Fibroblast of pulmonary artery (primary cell): ENCODE results near the gene CKM.
"Not testable (repeated sequence)": the region's sequence is repeated elsewhere in the genome, so short reads cannot be mapped to it uniquely, and the experiment has no call there.

ENCODE experiments used
- DNase-seq: peaks from one replicate; pipeline ENCODE4 v3.0.0-alpha.2; 2010; ENCODE audit warnings: low read depth
- H3K4me3 ChIP-seq: replicated peaks from 2 replicates; pipeline ENCODE4 v1.5.1; 2011; ENCODE audit warnings: low read depth, mild to moderate bottlenecking, control low read depth, low read length, moderate library complexity
- TF ChIP-seq, protein P1 (sequence below): IDR thresholded peaks from 2 replicates; pipeline ENCODE4 v1.5.1; 2011; ENCODE audit warnings: mild to moderate bottlenecking, control low read depth, low read length, inconsistent platforms; ENCODE audit errors: missing control alignments

CKM gene

DNA sequence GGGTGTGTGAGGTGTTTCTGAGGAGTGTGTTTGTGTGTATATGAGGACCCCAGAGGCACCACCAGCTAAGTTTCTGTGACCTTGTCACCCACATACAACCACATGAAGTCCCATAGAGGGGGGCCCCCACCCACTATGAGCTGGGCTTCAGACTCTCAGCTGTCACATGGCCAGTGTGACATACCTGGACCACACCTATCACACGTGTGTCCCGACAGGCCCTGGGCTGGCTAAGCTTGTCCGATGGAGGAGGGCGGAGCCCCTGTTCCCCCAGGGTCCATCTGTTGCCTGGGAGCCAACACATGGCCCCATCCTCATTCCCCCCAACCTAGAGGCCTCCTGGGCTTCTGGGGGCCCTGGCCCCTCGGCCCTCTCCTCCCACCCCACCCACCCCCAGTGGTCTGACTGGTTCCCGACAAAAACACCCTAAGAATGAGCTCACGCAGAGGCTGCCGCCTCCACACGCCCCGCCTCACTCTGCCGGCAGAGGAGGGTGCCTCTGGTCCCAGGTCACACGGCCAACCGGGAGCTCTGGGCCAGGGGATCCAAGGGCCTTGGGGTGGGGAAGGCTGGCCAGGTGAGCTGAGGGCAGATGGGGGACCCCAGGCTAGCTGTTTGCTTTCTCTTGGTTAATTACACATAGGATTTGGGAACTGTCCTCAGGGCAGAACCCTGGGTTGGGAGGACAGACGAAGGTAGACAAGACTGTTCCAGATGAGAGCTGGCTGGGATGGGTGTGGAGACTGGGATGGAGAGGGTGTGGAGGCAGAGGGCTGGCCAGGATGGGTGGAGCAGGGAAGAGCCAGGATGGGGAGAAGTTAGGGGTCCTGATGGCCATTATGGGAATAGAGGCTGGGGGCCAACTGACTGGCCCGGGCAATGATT is 22.2 kb upstream of the CKM start:
- TF ChIP-seq, protein P1, sequence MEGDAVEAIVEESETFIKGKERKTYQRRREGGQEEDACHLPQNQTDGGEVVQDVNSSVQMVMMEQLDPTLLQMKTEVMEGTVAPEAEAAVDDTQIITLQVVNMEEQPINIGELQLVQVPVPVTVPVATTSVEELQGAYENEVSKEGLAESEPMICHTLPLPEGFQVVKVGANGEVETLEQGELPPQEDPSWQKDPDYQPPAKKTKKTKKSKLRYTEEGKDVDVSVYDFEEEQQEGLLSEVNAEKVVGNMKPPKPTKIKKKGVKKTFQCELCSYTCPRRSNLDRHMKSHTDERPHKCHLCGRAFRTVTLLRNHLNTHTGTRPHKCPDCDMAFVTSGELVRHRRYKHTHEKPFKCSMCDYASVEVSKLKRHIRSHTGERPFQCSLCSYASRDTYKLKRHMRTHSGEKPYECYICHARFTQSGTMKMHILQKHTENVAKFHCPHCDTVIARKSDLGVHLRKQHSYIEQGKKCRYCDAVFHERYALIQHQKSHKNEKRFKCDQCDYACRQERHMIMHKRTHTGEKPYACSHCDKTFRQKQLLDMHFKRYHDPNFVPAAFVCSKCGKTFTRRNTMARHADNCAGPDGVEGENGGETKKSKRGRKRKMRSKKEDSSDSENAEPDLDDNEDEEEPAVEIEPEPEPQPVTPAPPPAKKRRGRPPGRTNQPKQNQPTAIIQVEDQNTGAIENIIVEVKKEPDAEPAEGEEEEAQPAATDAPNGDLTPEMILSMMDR, result no peak
- no peak for DNase-seq
- no peak overlapping the region for H3K4me3 ChIP-seq

DNA sequence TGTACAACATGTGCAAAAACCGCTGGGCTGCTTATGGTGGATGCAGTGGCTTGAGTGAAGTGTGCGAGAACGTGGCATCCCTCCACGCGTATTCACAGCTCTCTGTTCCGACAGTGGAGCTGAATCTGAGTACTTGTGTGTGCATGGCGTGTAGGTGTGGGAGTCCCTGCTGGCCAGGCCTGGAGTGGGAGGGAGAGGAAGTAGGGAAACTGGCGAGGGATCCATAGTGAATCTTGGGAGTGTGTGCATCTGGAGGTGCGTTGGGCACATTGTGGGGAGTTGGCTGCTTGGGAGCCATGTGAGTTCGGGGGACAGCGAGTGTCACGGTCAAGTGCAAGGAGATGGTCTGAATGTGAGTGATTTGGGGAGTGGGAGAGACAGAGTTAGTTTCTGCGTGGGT is 20.2 kb upstream of the CKM start:
- DNase-seq, result no peak
- H3K4me3 ChIP-seq, result no peak overlapping the region
- TF ChIP-seq, protein P1, result no peak

DNA sequence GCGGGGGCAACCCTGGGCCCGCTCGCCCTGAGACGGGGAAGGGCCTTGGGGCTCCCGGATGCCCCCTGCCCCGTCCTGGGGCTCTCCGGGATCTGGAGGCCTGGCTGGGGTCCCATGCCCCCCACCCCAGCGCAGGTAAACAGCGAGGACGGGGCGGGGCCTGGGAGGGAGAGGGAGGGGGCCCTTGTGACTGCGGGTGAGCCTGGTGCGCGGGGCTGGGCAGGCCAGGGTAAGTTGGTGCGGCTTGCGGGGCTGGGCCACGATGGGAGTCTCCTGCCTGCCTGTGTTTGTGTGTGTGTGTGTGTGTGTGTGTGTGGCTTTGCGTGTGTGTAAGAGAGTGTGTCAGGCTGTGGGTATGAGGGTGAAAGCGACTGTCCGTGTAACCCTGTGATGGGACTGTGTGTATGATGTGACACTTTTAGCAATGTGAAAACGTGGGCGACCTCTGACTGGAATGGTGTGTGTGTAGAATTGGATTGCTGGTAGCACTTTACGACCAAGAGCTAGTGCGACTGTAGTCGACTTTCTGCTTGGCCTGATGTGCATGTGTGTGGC is 18.3 kb upstream of the CKM start:
- H3K4me3 ChIP-seq, result no peak overlapping the region
- TF ChIP-seq, protein P1, result no peak
- no peak for DNase-seq

DNA sequence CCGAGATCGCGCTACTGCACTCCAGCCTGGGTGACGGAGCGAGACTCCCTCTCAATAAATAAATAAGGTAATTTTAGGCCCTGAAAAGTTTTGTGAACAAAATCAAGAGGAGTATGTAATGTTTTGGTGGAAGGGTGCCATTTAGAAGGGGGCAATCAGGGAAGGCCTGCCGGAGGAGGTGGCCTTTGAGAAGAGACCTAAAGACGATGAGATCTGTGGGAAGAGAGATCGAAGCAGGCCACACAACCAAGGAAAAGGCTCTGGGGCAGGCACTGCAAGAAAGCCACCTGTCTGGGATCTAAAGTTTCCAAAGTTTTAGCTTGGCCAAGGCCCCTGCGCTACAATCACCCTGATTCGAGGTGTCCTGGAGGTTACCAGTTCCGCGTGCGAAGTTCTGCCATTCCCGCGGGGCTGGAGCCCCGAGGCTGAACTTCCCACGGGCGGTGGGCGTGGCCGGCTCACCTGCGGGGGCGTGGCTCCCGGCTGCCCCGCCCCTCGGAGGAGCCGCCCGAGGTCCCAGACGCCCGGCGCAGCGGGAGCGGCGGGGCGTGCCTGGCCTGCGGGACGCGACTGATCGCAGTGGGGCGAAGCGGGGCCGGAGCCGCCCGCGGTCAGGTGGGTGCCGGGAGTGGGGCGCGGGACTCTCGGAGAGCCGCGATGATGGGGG is 17.7 kb upstream of the CKM start, which contains the start of gene KLC3:
KLC3 (plus strand) TSS at position 519 of the 667 bp plus-strand sequence. CDS start 4,792 bp downstream, outside the sequence.
- TF ChIP-seq, protein P1, result no peak

DNA sequence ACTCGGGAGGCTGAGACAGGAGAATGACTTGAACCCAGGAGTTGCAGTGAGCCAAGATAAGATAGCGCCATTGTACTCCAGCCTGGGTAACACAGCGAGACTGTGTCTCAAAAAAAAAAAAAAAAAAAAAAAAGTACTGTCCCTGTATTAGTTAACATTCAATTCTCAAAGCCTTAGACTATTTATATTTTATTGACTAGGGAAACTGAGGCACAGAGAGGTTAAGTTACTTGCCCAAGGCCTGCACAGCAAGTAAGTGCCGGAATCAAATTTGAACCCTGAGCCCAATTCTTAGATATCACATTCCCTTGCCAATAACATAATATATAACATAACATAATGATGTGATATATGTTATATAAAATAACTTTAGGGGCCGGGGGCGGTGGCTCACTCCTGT is 17.0 kb upstream of the CKM start:
- TF ChIP-seq, protein P1, result no peak
- DNase-seq, result no peak
- H3K4me3 ChIP-seq, result no peak overlapping the region

More for the DNA sequence above, 17.7 kb upstream of the CKM start, which contains the start of gene KLC3:
- no peak within 1 kb of the TSS for H3K4me3 ChIP-seq
- DNase-seq, result no peak

DNA sequence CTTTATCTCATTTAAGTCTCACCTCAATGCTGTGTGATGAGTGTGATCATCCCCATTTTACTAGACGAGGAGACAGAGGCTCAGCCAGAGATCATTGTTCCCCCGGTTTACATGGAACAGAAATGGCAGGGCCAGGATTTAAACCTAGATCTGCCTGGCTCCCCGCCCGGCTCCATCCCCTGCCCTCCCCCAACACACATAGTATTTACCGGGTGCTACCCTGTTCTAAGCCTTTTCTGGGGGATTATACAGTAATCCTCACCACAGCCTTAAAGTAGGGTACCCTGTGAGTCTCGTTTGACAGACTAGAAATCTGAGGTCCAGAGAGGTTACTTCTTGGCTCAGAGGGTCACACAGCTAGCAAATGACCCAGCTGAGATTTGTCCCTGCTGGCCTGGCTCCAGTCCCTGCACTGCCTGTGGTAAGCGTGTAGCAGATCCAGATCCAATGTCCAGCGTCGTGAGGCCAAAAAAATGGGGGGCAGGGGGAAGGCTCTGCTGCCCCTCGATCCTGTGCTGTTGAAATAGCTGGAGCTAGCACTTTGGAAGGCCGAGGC is 14.1 kb upstream of the CKM start:
- no peak overlapping the region for H3K4me3 ChIP-seq
- TF ChIP-seq, protein P1, result no peak
- DNase-seq, result no peak

DNA sequence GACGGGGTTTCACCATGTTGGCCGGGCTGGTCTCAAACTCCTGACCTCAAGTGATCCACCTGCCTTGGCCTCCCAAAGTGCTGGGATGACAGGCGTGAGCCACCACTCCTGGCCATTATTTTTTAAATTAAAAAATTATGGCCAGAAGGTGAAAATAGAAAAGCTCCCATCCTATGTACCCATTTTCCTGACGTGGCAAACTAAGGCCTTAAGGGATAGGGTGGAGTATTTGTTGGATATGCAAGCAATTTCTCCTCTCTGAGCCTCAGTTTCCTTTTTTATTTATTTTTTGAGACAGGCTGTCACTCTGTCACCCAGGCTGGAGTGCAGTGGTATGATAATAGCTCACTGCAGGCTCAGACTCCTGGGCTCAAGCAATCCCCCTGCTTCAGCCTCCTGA is 12.2 kb upstream of the CKM start:
- not testable (repeated sequence) for DNase-seq, H3K4me3 ChIP-seq
